K562 (cell line): ENCODE measurements around the gene ROR2. TPM values are rescaled to one million over a fixed set of nuclear protein-coding genes. Genes with fewer than 3 reads are reported as not detected.

Experiments used
- BMI1 ChIP-seq: fragments of 150-350 bp; IDR thresholded peaks from 2 replicates; pipeline ENCODE4 v1.6.1; 2014; ENCODE audit warnings: low read length
- C11orf30 ChIP-seq: fragments of 450-650 bp; IDR thresholded peaks from 2 replicates; pipeline ENCODE4 v1.6.1; 2016; ENCODE audit warnings: low read depth, mild to moderate bottlenecking
- CHD4 ChIP-seq: fragments of 200-600 bp; sonication (generic); IDR thresholded peaks from 3 replicates; pipeline ENCODE4 v1.6.1; 2012; ENCODE audit warnings: low read depth, mild to moderate bottlenecking, mixed read lengths, low read length, inconsistent platforms; ENCODE audit not compliant: insufficient read depth, insufficient replicate concordance, poor library complexity, severe bottlenecking
- FUS ChIP-seq: fragments of 200-400 bp; formaldehyde crosslinking; optimal IDR thresholded peaks from 2 replicates; pipeline ENCODE3; 2017; ENCODE audit warnings: low read depth, low read length
- KAT8 ChIP-seq: fragments of 450-650 bp; IDR thresholded peaks from 2 replicates; pipeline ENCODE4 v1.6.1; 2016; ENCODE audit warnings: low read depth, mild to moderate bottlenecking
- MTF1 ChIP-seq: fragments of 250-450 bp; sonication (Bioruptor Pico); IDR thresholded peaks from 2 replicates; pipeline ENCODE4 v1.9.0; 2021; ENCODE audit warnings: moderate library complexity, mild to moderate bottlenecking, inconsistent platforms, borderline replicate concordance
- NR3C1 ChIP-seq: sonication (generic); formaldehyde crosslinking; IDR thresholded peaks from 2 replicates; pipeline ENCODE4 v1.8.1; 2022; ENCODE audit warnings: missing genetic modification reagents
- PCBP2 ChIP-seq: fragments of 200-400 bp; formaldehyde crosslinking; IDR thresholded peaks from 2 replicates; pipeline ENCODE4 v1.6.1; 2018; ENCODE audit warnings: low read length, low read depth, mild to moderate bottlenecking, moderate library complexity; ENCODE audit not compliant: poor library complexity, severe bottlenecking
- PRPF4 ChIP-seq: fragments of 200-400 bp; formaldehyde crosslinking; IDR thresholded peaks from one replicate; pipeline ENCODE4 v1.6.1; 2017; ENCODE audit warnings: low read length, low read depth, mild to moderate bottlenecking; ENCODE audit not compliant: insufficient read depth, poor library complexity, severe bottlenecking
- RCOR1 ChIP-seq, 2 experiments: IDR thresholded peaks; 2 replicates each; pipeline ENCODE4 v1.6.1; 2012; ENCODE audit warnings: low read depth in 2 of 2, low read length in 2 of 2, borderline replicate concordance in 1 of 2, improper control_type of control experiment in 1 of 2
- SNAPC5 ChIP-seq: fragments of 250-450 bp; sonication (Bioruptor Pico); IDR thresholded peaks from 2 replicates; pipeline ENCODE4 v1.8.0; 2021; ENCODE audit warnings: moderate library complexity, mild to moderate bottlenecking, inconsistent platforms
- SRSF1 ChIP-seq: fragments of 200-400 bp; formaldehyde crosslinking; IDR thresholded peaks from 2 replicates; pipeline ENCODE4 v1.6.1; 2017; ENCODE audit warnings: mild to moderate bottlenecking, low read depth, low read length, moderate library complexity
- STAT5B ChIP-seq: fragments of 250-450 bp; sonication (Bioruptor Pico); IDR thresholded peaks from 2 replicates; pipeline ENCODE4 v1.8.0; 2021; ENCODE audit warnings: mild to moderate bottlenecking, inconsistent platforms
- TAF1 ChIP-seq: IDR thresholded peaks from 2 replicates; pipeline ENCODE4 v1.6.1; 2011; ENCODE audit warnings: mild to moderate bottlenecking, low read length, moderate library complexity; ENCODE audit not compliant: insufficient read depth, control insufficient read depth, severe bottlenecking; ENCODE audit errors: extremely low read depth
- TFE3 ChIP-seq: fragments of 450-650 bp; formaldehyde crosslinking; IDR thresholded peaks from 2 replicates; pipeline ENCODE4 v1.4.0; 2020; ENCODE audit warnings: mild to moderate bottlenecking, mixed read lengths
- THRA ChIP-seq: fragments of 450-650 bp; IDR thresholded peaks from 2 replicates; pipeline ENCODE4 v1.6.1; 2017; ENCODE audit warnings: mild to moderate bottlenecking, moderate library complexity
- ZBTB1 ChIP-seq: sonication (generic); formaldehyde crosslinking; IDR thresholded peaks from 2 replicates; pipeline ENCODE4 v1.8.1; 2023; ENCODE audit warnings: missing genetic modification reagents, low read depth, mild to moderate bottlenecking, borderline replicate concordance
- ZBTB33 ChIP-seq: sonication (generic); formaldehyde crosslinking; IDR thresholded peaks from 2 replicates; pipeline ENCODE4 v1.8.1; 2023; ENCODE audit warnings: mild to moderate bottlenecking, missing genetic modification reagents
- ZNF184 ChIP-seq: sonication (generic); formaldehyde crosslinking; IDR thresholded peaks from 2 replicates; pipeline ENCODE4 v1.5.0; 2020; ENCODE audit warnings: missing genetic modification reagents
- ZNF280A ChIP-seq: fragments of 450-650 bp; IDR thresholded peaks from 2 replicates; pipeline ENCODE4 v1.6.1; 2018; ENCODE audit warnings: mild to moderate bottlenecking, low read depth; ENCODE audit not compliant: partially characterized antibody
- ZNF354B ChIP-seq: fragments of 250-450 bp; sonication (Bioruptor Pico); IDR thresholded peaks from 2 replicates; pipeline ENCODE4 v1.4.0; 2020
- polyA plus RNA-seq, 8 experiments: library from polyadenylated mRNA; depleted of rRNA in 4 of 8; stranded (reverse) in 5 of 8; unstranded in 3 of 8; fragments of >200 nt; fragmentation: Nextera tagmentation in 2 of 8; fragmentation: Illumina TruSeq in 1 of 8; extraction: Ambion mirVana in 2 of 8; extraction: Trizol in 1 of 8; gene quantifications; 2 replicates each; pipeline versions ENCODE4 v1.2.1 to v1.2.3, GENCODE V29; 2011 to 2014; ENCODE audit warnings: inconsistent platforms in 1 of 8, missing spikeins in 1 of 8
- total RNA-seq, 7 experiments: library from RNA; depleted of rRNA in 6 of 7; stranded (reverse); fragments of >200 nt in 6 of 7; fragmentation: Illumina TruSeq in 2 of 7; extraction: Trizol in 2 of 7; gene quantifications; 2 replicates each; pipeline versions ENCODE4 v1.2.1 to v1.2.3, GENCODE V29; 2011 to 2021; ENCODE audit warnings: low replicate concordance in 1 of 7

ROR2 gene
- total and polyA plus RNA-seq, 9 of the 15 experiments (the other 6 are each of a cell fraction or from before 2014, with no cell fraction given), result 5.6 to 33.8 (median 15.3) TPM

GRCh38 chr9:91949946-91950664 is at the start of gene ROR2 (continued):
- TF ChIP-seq ZBTB33, result no peak
- TF ChIP-seq C11orf30, result no peak
- no peak for TF ChIP-seq CHD4
- TF ChIP-seq THRA, result no peak
- peak; percentile 62 for TF ChIP-seq TAF1
- TF ChIP-seq RCOR1 (IDR thresholded peaks at IDR 0.05; ENCODE audit: borderline replicate concordance in 1 of 2, low read depth in 2 of 2, low read length in 2 of 2), result peak in 1 of 2 experiments; percentile 15; a peak in 2 of 4 replicates
- no peak for TF ChIP-seq MTF1 (CRISPR knock-in tag)
- no peak for TF ChIP-seq SRSF1
- TF ChIP-seq PRPF4, result no peak
- no peak for TF ChIP-seq ZNF354B (CRISPR knock-in tag)
- no peak for TF ChIP-seq NR3C1
- TF ChIP-seq ZNF280A, result no peak
- no peak; the same call in 1 of the 2 replicates for TF ChIP-seq BMI1
- no peak for TF ChIP-seq PCBP2
- TF ChIP-seq ZBTB1 (CRISPR knock-in tag), result no peak
- no peak for TF ChIP-seq STAT5B
- no peak for TF ChIP-seq ZNF184 (CRISPR knock-in tag)
- no peak for TF ChIP-seq KAT8
- TF ChIP-seq TFE3 (CRISPR knock-in tag), result no peak
- TF ChIP-seq FUS, result no peak
- no peak for TF ChIP-seq SNAPC5
